Stimulated activated CD8-positive, alpha-beta memory T cell treated with anti-CD3 and anti-CD28 coated beads, Interleukin-4, amount 100 ng/mL, for 1 hour (primary cell): ENCODE measurements around the gene CD47.

Experiments used
- DNase-seq, 2 donors: peaks; one replicate each; pipeline ENCODE4 v3.0.0-alpha.2; 2020; ENCODE audit warnings: low read depth in 2 of 2, low spot score in 1 of 2

CD47 gene

GRCh38 chr3:108117241-108117775, 26.5 kb upstream of the CD47 start:
- no peak for DNase-seq

DNA sequence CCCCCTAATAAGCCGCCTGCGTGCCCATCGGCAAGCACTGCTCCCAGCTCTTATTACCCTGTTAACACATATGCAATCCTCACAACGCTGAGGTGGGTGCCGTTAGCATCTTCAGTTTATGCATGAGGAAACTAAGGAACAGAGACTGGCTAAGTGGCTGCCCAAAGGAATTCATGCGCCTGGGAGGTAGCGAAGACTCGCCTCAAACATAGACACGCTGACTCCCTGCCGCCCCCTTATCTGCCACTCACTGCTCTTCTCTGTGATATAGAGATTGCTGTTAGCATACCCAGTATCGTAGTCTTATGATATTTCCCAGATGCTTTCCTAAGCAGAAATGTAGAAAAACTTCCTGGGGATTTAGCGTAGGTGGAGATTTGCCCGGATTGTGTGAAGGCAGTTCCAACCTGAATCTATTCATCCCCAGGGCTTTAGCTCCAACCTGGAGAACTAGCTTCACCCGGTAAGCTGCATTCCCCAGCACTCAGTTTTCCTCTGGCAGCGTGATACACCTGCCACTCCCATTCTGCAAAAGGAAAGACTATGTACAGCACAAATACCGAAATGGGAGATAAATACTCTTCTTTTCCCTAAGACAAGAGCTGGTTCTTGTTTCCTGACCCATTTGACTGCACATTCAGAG, 23.7 kb upstream of the CD47 start:
- DNase-seq: no peak

GRCh38 chr3:108113975-108114374, 23.1 kb upstream of the CD47 start:
- DNase-seq: no peak

DNA sequence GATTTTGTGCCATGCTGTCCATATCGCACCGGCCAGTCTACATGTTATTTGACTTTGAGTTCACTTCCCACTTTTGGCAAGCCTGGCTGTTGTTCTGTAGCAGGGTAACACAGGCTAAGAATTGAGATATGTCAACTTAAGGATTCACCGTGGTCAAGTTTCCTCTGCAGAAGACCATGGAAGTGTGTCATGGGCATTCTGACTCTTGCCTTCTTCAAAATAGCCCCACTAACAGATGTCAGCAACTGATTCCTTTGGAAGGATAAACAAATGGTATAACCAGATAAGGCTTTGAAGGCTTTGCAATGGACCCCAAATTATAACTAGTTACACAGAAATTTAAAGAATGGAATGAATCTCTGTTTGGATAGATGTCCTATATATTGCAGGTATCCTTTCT, 20.1 kb upstream of the CD47 start:
- no peak for DNase-seq

GRCh38 chr3:108108416-108108815, 17.6 kb upstream of the CD47 start:
- DNase-seq: no peak

- no peak for DNase-seq
Measured at GRCh38 chr3:108106449-108106848, 15.6 kb upstream of the CD47 start.

DNA sequence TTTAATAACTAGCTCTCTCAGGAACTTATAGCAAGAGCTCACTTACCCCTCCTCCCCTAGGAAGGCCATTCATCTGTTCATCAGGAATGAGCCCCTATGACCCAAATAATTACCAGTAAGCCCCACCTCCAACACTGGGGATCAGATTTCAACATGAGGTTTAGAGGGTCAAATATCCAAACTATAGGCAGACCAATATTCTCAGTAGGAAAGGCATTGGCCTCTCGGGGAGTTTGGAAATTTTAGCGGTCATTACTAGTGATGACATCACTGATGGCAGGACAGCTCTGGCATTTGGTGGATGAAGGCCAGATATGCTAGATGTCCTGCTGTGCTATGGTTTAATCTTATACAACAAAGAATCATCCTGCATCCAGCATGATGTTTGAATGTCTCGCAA, 15.2 kb upstream of the CD47 start:
- no peak for DNase-seq

DNA sequence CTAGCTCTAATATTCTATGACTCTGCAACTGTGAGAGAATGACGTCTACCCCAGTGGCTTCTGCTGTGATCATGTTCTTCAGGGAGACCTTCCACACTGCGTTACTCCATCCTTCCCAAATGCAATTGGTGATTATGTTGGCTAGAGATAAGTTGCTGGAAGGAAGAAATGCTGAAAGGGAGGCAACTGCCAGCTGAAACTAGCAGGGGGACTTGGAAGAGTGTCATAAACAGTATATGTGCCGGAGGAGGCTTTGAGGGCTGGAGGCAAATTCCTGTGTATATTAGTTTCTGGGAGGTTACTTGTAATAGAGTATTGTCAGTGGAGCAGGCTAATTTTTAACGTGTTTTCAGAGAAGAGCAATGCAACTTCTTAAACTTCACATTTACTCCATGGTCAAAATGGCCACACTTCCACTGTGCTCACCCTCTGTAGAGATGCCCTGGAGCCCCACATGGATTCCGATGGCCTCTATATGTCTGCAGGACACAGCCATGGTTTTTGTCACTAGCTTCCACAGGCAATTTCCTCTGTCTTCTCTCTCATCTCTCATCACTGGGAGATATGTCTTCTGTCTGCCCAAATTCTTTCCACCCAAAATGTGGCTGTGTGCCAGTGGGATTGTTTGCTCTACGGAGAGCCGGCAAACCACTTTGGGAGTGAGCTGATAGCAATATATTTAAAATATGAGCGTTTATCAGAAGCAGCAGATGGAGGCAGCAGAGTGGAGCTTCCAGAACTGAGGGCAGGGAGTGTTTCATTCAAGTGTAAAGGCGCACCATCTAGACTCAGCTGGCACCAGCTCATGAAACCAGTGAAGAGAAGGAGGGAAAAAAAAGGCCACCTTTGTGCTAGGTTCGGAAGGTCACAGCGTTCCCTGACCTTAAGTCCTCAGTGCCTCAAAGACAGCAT, 13.3 kb upstream of the CD47 start:
- DNase-seq: no peak

DNA sequence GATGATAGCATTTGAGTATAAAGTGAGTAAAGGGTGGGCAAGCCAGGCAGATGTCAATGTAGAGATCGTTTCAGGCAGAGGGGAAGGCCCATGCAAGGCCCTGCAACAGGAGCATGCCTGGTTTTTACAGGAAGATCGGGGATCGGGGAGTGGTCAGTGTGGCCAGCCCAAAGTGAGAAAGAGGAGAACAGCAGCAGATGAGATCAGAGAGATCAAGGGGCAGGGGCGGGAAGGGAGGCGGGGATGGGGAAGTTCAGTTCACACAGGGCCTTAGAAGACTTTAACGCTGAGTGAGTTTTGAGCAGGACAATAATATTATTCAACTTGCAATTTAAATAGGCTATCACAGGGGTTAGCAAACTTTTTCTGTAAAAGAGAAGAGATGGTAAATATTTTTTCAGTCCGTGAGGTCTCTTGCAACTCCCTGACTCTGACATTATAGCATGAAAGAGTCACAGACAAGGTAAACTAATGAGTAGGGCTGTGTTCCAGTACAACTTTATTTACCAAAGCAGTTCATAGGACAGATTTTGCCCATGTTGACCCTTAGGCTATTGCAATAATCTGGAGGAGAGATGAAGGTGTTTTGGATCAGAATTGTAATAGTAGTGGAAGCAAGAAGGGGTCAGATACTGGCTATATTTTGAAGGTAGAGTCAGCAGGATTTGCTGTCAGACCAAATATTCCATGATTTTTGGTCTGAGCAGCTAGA, 12.4 kb upstream of the CD47 start:
- DNase-seq: no peak

DNA sequence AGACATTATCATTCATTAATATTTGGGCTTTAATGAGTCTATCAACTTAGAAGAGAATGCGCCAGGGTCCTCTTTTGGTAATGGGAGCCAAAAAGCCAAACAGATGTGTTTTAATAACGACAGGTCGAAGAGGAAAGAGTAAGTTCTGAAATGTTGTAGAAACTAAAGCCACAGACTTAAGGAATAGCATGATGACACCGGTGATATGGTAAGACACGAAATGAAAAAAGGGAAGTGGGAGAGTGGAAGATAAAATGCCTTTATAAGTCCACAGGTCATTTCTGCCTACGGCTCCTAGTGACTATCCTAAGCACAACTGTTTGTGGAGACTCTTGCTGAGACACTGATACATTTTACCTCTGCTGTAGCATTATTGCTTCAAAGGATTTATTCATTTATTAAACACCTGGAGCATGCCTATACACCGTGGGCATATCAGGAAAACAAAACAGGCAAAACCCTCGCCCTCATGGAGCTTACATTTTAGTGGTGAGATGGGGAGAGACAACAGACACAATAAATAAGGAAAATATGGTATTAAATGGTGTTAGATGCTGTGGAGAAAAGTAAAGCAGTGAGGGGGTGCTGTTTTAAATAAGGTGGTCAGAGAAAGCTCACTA, 11.7 kb upstream of the CD47 start:
- no peak for DNase-seq

- DNase-seq: no peak
Measured at GRCh38 chr3:108100906-108101660, 10.3 kb upstream of the CD47 start.

DNA sequence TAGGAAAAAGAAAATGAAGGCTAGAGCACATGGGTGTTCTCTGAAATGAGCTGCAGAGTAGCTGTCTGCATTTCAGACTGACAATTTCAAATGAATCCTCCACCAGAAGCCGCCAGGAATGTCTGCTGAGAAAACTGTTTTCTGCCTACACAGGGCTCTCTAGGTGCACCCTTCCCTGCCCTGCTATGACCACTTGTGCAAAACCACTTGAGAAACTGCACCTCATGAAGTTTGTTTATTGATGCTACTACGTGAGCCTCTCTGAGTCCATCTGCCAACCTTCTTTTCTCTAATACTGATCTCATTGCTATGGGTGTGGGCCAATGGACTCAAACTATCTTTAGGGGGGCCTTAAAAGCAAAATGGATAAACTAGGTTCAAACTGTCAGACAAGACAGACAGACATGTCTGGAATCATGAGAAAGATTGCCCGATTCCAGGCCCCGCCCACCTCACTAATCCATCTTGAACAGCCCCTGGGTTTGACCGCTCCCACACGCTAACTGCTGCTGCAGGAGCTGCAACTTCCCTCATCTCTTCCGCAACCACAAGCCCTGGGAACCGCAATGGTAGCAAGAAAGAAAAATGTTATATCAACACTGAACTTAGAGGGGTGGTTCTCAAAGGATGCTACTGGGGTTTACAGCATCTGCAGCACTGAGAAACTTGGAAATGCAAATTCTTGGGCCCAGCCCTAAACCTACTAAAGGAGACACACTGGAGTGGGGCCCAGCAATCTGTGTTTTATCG, 9.0 kb upstream of the CD47 start:
- DNase-seq: no peak

DNA sequence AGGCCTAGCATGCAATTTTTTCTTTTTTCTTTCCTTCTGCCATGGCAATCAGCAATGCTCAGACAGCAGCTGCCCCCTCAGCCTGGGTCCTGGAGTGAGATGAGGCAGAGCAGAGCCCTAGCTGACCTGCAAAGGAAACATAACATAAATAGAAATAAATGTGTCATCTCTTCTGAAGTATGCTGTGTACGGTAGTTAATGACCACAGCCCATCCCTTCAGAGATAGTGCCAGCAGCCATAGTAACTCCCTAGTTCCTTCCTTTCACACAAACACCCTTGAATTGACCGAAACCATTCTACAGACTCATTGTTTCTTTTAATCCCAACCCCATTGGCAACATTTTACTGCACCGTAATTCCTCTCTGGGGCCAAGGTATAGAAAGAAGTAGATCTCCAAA, 8.4 kb upstream of the CD47 start:
- DNase-seq: no peak

GRCh38 chr3:108098003-108098370, 7.2 kb upstream of the CD47 start:
- no peak for DNase-seq

- no peak for DNase-seq
Measured at GRCh38 chr3:108097322-108098002, 6.6 kb upstream of the CD47 start.

DNA sequence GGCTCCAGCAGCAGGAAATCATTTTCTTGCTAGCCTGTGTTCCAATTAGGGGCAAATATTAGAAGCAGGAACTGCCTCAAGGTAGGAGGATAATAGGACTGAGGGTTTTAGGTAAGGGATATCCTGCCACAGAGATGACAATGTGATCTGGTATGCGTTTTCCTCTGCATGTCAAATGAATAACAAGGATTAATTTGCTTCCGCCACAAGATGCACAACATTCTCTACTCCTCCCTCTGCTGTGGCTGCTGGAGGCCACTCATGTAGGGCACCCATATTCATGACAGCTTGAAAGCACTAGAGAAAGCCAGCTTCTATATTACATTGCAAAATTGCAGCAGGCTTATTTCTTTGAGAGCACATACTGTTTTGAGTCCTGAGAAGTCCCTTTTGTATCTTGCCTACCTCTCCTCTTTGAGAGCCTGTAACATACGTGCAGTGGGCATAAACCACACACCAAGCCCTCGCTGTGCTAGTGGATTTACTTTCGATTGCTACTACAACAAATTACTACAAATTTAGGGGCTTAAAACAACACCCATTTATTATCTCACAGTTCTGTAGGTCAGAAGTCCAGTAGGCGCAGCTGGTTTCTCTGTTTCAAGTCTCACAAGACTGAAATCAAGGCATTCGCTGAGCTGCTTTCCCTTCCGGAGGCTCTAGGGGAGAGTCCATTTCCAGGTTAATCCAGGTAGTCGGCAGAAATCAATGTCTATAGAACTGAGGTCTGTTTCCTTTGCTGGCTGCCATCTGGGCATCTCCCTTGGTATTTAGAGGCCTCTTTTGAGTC, 5.9 kb upstream of the CD47 start:
- DNase-seq: no peak

DNA sequence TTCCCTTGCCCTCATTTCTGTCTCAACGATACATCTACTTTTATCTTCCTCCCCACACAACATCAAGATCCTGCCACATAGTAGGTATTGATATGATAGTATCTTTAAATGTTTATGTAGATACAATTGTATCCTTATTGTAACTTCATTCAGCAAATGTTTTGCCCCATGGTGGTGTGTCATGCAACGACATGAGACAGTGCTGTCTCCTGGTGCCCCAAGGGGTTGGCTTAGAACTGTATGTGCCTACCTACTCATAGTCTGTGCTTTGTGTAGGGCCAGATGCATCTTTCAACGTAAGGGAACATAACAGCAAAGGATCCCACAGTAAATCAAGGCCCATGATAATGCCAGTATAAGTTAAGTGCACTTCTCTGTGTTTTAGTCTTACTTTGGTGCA, 2.8 kb upstream of the CD47 start:
- DNase-seq: no peak

DNA sequence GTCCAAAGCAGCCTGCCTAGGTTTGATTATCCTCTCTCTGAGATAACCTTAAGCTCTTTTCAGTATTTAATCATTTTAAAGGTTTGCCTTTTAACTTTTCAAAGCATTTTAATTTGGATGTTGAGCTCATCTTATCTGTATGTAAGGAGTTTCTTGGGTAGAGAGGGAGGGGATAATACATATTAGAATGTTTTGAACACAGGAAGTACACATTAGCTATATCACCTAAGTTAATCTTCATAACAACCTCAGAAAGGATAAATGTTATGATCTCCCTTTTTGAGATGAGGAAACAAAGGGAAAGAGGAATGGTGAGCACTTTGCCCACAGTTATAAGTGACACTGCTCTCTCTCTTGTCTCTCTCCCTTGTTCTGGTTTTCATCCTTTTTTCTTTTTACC, 2.2 kb upstream of the CD47 start:
- DNase-seq: no peak

- no peak for DNase-seq
Measured at GRCh38 chr3:108092501-108092900, 1.7 kb upstream of the CD47 start.
